Stimulated activated CD4-positive, alpha-beta T cell treated with anti-CD3 and anti-CD28 coated beads, Interleukin-15, amount 100 ng/mL, for 24 hours (primary cell): ENCODE measurements around the gene ESRRG.

Source experiments
- DNase-seq: peaks from one replicate; pipeline ENCODE4 v3.0.0-alpha.2; 2020

The ESRRG gene

DNA sequence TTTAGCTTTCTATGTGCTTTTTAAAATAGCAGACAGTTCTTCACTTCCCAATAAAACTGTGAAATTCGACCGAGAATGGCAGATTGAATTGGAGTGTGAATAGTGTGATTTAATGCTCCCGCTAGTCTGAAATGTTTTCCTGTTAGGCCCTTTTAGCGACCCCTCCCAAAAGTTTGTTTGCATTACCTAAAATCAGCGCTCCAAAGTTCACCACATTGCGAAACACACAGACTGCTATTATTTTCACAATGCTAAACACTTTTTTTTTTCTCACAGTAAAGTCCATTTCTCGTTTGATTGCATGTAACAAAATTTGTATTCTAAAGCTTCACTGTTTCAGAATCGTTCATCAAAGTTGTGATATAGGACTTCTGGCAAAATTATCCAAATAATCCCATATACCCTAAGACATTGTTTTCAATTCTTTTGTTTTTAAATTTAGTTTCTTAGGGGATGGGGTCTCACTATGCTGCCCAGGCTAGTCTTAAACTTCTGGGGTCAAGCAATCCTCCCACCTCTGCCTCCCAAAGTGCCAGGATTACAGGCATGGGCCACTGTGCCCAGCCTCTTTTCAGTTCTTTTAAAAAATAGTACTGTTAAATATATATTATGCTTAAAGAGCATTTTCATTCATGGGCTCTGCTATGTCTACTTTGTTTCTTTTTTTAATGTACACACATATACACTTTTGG, 223.5 kb downstream of the ESRRG start:
- no peak for DNase-seq

DNA sequence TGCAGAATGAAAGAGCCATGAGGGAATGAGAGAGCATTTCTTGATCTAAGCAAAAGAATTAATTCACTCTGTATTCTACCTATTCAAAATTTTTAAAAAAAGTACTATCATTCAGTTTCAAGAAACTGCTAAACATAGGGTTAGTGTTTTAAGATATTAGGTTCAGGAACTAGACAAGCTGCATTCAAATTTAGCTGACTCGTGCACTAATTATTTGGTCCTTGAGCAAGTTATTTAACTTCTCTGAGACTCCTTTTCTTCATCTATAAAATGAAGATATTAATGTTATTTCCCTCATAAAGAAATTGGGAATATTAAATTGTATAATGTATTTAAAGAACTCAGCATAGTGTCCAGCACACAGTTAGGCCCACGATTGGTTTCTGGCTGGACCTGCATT, 225.0 kb downstream of the ESRRG start:
- no peak for DNase-seq

DNA sequence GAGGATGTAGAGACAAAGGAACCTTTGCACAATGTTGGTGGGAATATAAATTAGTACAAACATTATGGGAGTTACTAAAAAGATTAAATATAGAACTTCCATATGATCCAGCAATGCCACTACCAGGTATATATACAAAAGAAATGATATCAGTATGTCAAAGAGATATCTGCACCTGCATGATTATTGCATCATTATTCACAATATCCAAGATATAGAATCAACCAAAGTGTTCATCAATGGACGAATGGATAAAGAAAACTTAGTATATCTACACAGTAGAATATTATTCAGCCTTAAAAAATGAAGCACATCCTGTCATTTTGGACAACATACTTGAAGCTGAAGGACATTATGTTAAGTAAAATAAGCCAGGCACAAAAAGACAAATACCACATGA, 238.2 kb downstream of the ESRRG start:
- DNase-seq, result no peak

GRCh38 chr1:216483672-216484401, 239.4 kb downstream of the ESRRG start:
- no peak for DNase-seq

GRCh38 chr1:216482620-216483019, 240.6 kb downstream of the ESRRG start:
- no peak for DNase-seq

DNA sequence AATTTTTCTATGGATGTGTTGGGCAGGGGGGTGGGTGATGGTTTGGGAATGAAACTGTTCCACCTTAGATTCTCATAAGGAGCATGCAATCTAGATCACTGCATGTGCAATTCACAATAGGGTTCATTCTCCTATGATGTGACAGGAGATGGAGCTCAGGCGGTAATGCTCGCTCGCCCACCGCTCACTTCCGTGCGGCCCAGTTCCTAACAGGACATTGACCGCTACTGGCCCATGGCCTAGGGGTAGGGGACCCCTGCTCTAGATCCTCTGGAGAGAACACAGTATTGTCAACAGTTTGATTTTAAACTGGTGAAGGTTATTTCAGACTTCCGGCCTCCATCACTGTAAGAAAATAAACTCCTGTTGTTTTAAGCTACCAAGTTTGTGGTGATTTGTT, 245.0 kb downstream of the ESRRG start:
- DNase-seq, result no peak

- no peak for DNase-seq
These were observed 246.9 kb downstream of the ESRRG start for GRCh38 chr1:216476341-216476740.

DNA sequence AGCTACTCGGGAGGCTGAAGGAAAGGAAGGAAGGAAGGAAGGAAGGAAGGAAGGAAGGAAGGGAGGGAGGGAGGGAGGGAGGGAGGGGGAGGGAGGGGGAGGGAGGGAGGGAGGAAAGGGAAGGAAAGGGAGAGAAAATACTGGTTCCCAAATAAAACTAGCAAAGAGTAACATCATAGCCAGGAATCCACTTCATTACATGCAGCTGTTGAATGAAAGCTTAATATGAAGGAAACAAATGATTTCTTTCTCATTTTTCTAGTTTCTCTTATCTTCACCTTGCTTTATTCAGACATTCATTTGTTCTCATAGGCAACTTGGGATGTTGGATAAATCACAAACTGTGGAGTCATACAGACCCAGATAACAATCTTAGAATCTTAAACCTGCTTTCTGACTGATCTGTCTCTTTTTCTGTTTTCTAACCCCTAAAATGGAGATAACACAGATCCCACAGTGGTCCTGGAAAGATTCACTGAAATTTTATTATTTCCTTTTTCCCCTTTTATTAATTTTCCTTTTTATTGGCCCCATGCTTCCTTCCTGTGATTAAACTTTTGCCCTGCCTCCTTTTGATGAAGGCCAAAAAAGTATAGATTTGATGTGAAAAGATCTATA, 247.5 kb downstream of the ESRRG start:
- DNase-seq, result no peak

DNA sequence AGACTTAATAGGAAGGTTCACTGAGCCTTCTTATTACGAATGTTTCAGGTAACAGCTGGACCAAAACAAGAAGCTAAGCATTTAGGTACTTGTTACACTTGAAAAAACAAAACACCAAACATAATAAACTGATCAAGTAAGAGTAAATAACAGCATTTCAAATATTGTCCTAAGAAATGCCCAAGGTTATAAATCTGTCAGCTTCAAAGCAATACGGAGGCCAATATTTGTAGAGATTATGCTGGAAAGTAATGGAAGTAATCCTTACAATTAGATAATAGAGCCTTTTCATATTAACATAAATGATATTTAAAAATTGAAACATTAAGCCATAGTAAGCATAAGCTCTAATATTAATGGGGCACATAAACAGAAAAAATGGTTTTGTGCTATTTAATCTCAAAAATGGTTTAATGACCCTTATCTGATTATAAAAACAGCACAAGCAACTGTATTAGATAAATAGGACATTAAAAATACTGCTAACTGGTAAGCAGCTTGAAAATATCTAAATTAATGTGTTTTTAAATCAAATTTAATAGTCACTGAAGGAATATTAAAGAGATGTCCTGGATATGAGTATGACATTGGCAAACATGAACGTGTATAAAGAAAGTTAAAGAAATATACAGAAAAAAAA, 256.9 kb downstream of the ESRRG start:
- no peak for DNase-seq

DNA sequence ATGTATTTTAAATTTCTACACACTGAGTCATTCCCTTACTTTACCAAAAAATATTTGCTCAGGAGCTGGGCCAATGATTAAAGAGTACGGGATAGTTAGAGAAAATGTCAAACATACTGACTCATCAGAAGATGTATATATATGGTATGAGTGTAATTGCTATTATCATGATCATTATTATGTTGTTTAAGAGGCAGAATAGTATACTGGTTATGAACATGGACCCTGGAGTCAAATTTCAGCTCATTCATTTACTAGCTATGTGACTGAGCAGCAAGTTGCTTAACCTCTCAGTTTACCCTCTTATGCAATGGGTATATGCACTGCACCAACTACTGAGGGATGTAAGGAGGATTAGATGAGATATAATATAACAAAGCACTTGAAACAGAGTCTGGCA, 258.7 kb downstream of the ESRRG start:
- DNase-seq, result no peak

DNA sequence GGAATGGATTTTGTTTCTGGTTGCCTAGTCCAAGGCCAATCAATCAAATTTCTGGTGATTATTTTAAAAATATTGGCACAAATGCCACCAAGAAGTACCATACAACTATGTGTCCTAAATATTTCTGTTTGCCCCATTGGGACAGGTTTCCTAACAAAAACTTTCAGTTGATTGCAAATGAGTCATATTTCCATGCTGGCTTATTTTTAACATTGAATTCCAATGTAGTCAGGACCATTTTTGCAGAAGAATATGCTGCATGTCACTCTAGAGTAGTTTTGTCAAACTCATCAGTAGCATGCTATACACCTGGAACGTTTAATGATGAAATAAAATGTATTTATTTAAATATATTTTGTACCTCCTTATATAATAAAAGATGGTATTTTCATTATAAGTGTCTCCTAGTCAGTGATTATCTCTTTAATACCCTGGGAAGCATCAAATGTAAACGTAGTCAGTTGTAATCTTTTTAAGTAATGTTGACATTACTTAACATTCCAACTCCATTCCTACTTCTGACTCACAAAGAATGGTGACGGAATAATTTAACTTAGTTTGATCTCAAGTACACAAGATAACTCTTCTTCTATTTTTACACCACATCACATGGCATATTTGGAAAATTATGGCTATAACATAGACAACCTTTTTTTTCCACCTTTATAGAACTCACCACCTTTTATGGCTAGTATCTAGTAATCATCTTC, 261.0 kb downstream of the ESRRG start:
- DNase-seq, result no peak

DNA sequence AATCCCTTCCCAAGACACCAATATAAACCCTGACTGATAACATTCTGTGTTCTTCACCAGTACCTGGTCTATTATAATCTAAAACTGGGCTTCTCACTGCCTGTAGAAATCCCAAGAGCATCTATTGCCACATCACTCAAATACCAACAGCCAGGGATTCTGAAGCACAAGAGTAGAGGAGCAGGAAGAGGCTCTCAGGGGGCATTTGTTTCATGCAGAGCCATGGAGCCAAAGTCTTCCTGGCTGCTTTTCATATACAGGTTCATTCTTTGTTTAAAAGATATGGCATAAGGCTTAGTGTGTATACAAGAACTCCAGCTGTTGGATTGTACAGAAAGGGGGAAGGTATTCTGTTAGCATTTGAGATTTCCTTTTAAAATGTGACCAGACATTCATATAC, 261.8 kb downstream of the ESRRG start:
- DNase-seq, result no peak

GRCh38 chr1:216459651-216460207, 263.5 kb downstream of the ESRRG start:
- no peak for DNase-seq

GRCh38 chr1:216458812-216459211, 264.4 kb downstream of the ESRRG start:
- no peak for DNase-seq

DNA sequence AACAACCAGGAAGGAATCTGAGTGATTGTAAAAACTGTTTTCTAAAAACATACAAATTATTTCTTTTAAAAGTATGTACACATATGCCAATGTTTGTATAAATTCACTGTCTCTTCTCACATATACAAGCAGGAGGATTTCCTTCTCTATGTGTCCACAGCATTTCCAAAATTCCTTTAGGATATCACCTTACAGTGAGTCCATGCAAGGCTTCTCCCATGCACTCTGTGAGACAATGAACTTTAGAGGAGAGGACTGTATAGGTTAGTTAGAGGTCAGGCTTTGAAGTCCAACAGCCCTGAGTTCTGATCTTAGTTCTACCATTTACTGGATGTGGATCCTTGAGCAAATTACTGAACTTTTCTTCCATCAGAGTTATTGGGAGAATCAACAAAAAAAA, 265.9 kb downstream of the ESRRG start:
- no peak for DNase-seq

DNA sequence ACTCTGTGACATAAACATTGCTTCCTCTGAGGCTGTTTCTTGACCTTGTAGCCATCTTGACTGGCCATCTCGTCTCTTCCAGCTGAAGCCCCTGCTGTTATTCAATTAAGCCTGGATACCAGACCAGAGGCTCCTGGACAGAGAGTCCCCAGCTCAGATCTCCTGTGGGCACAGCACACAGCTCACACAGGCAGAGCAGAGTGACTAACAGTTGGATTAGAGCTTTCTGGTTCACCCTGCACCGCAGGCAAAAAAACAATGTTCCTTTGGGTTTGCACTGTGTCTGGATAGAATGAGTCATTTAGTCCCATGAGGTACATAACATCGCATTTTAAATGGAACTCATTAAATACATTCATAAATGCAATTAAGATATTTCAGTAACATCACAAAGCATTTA, 266.5 kb downstream of the ESRRG start:
- no peak for DNase-seq

DNA sequence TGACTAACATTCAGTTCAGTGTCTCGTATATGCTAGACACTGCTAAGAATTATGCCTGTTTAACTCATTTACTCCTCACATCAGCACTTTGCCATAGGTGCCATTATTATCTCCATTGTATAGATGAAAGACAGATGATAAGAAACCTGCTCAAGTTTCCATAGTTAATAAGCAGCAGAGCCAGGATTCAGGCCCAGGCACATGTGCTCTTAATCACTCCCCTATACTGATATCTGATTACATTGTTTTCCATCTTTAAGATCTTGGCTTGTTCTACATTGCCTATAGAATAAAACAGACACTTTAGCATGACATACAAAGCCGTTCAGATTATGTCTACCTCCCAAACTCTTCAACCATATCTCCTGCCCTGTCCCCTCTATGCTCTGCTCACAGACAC, 269.5 kb downstream of the ESRRG start:
- no peak for DNase-seq
